HepG2 (cell line): ENCODE measurements around the gene C16orf89. TPM values are rescaled to one million over a fixed set of nuclear protein-coding genes. Genes with fewer than 3 reads are reported as not detected.
"Not testable (repeated sequence)": the region's sequence is repeated elsewhere in the genome, so short reads cannot be mapped to it uniquely, and the experiment has no call there.

Experiments used
- ARHGAP35 ChIP-seq: sonication (generic); formaldehyde crosslinking; IDR thresholded peaks from 2 replicates; pipeline ENCODE4 v1.9.0; 2022; ENCODE audit warnings: mild to moderate bottlenecking, inconsistent platforms, moderate library complexity, missing genetic modification reagents, borderline replicate concordance
- BCL6 ChIP-seq: IDR thresholded peaks from 2 replicates; pipeline ENCODE4 v1.6.1; 2016; ENCODE audit warnings: missing genetic modification reagents, missing compliant biosample characterization
- HNF4G ChIP-seq, 2 experiments: sonication (generic) in 1 of 2; formaldehyde crosslinking in 1 of 2; IDR thresholded peaks; 2 replicates each; pipeline versions ENCODE4 v1.4.0 to v1.6.1; 2011 to 2020; ENCODE audit warnings: borderline replicate concordance in 2 of 2, low read depth in 2 of 2, mild to moderate bottlenecking in 2 of 2, low read length in 1 of 2, missing genetic modification reagents in 1 of 2, moderate library complexity in 1 of 2
- PHF5A ChIP-seq: IDR thresholded peaks from one replicate; pipeline ENCODE4 v1.6.1; 2018; ENCODE audit warnings: low read depth, missing genetic modification reagents; ENCODE audit not compliant: unreplicated experiment
- RARG ChIP-seq: sonication (generic); formaldehyde crosslinking; IDR thresholded peaks from 2 replicates; pipeline ENCODE4 v1.4.0; 2020; ENCODE audit warnings: low read depth, mild to moderate bottlenecking, missing genetic modification reagents
- ZNF235 ChIP-seq: sonication (generic); formaldehyde crosslinking; IDR thresholded peaks from 2 replicates; pipeline ENCODE4 v1.8.1; 2023; ENCODE audit warnings: mild to moderate bottlenecking, missing genetic modification reagents, borderline replicate concordance
- ZNF337 ChIP-seq: sonication (generic); formaldehyde crosslinking; IDR thresholded peaks from 2 replicates; pipeline ENCODE4 v1.5.1; 2020; ENCODE audit warnings: missing genetic modification reagents, low read depth, mild to moderate bottlenecking, borderline replicate concordance
- ZNF747 ChIP-seq: sonication (generic); formaldehyde crosslinking; IDR thresholded peaks from 2 replicates; pipeline ENCODE4 v1.8.1; 2023; ENCODE audit warnings: missing genetic modification reagents, mild to moderate bottlenecking, borderline replicate concordance
- polyA plus RNA-seq, 8 experiments: library from polyadenylated mRNA; depleted of rRNA in 3 of 8; stranded (reverse) in 7 of 8; unstranded in 1 of 8; fragments of >200 nt; fragmentation: Illumina TruSeq in 4 of 8; extraction: Trizol in 4 of 8; gene quantifications; 2 replicates each; pipeline versions ENCODE4 v1.2.1 to v1.2.3, GENCODE V29; 2011 to 2016; ENCODE audit warnings: low read depth in 4 of 8, missing spikeins in 1 of 8, mixed read lengths in 1 of 8; ENCODE audit not compliant: insufficient read depth in 1 of 8
- total RNA-seq, 5 experiments: library from RNA; depleted of rRNA; stranded (reverse); fragments of >200 nt; fragmentation: Illumina TruSeq; extraction: Trizol; gene quantifications; 2 replicates each; pipeline ENCODE4 v1.2.3, GENCODE V29; 2016; ENCODE audit warnings: low read depth in 1 of 5
- TF ChIP-seq, protein P1 (sequence below): IDR thresholded peaks from 2 replicates; pipeline ENCODE4 v1.6.1; 2016; ENCODE audit warnings: missing genetic modification reagents, missing compliant biosample characterization
- TF ChIP-seq, protein P2 (sequence below): sonication (generic); formaldehyde crosslinking; IDR thresholded peaks from 2 replicates; pipeline ENCODE4 v1.9.0; 2022; ENCODE audit warnings: missing genetic modification reagents, mild to moderate bottlenecking, borderline replicate concordance
- TF ChIP-seq, protein P3 (sequence below): sonication (generic); formaldehyde crosslinking; IDR thresholded peaks from 2 replicates; pipeline ENCODE4 v1.5.1; 2020; ENCODE audit warnings: mild to moderate bottlenecking, missing genetic modification reagents, borderline replicate concordance
- TF ChIP-seq, protein P4 (sequence below), 2 experiments: sonication (generic) in 1 of 2; formaldehyde crosslinking in 1 of 2; IDR thresholded peaks; 2 replicates each; pipeline versions ENCODE4 v1.6.1 to v1.9.0; 2014 to 2022; ENCODE audit warnings: antibody characterized with exemption in 1 of 2, borderline replicate concordance in 1 of 2, inconsistent platforms in 1 of 2, low read depth in 1 of 2, missing genetic modification reagents in 1 of 2

C16orf89 gene
- total and polyA plus RNA-seq, 2 of the 13 experiments (the other 11 are each of a cell fraction or from before 2014, with no cell fraction given), result 1.9 to 3.4 TPM

DNA sequence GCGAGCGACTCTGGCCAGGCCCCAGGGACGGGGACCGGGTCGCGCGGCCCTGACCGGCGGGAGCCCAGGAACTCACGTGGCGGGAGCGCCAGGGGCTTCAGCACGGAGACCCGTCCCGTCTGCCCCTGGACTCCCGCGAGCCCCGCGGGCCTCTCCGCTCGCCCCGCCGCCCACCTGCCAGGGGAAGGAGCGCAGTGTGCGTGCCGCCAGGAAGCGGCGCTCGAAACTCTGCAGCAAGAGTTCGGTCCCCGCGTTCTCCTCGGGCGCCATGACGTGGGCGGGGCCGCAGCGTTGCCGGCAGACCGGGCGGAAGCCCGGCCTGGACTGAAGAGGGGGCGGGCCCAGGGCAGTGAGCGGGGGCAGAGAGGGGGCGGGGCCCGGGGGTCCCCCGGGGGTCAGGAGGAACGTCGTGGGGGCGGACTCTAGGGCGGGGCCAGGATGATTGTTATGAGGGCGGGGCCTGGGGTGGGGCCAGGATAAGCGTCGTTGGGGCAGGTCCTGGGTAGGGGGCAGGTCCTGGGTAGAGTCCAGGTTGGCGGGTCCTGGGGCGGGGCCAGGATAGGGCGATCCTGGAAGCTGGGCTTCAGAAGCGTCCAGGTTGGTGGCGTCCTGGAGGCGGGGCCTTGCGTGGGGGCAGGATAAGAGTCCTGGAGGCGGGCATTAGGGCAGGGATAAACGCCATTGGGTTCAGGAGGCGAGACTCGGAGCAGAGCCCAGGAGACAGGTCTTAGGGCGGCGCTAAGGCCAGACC lies 31.9 kb upstream of the C16orf89 start, which contains the start of gene EEF2KMT (continued):
- TF ChIP-seq PHF5A (CRISPR knock-in tag) (peak; percentile 50), ARHGAP35 (CRISPR knock-in tag) (peak; percentile 96), HNF4G (CRISPR knock-in tag; IDR thresholded peaks at IDR 0.05; ENCODE audit: borderline replicate concordance, low read depth) (peak; percentile 83; the same call in 1 of the 2 replicates), ZNF235 (CRISPR knock-in tag) (peak; percentile 98; the same call in 1 of the 2 replicates), ZNF747 (peak; percentile 59; the same call in 1 of the 2 replicates), ZNF337 (CRISPR knock-in tag) (0 out of 2 replicates have a peak, but pooled peaks have one; percentile 35), RARG (CRISPR knock-in tag) (0 out of 2 replicates have a peak, but pooled peaks have one; percentile 69), BCL6 (CRISPR knock-in tag) (peak; percentile 51; the same call in 1 of the 2 replicates)
- not testable (repeated sequence) for TF ChIP-seq HNF4G (IDR thresholded peaks at IDR 0.05; ENCODE audit: borderline replicate concordance, low read depth, low read length)
- TF ChIP-seq, protein P1, sequence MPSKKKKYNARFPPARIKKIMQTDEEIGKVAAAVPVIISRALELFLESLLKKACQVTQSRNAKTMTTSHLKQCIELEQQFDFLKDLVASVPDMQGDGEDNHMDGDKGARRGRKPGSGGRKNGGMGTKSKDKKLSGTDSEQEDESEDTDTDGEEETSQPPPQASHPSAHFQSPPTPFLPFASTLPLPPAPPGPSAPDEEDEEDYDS (CRISPR knock-in tag), result peak; percentile 68
- TF ChIP-seq, protein P2, sequence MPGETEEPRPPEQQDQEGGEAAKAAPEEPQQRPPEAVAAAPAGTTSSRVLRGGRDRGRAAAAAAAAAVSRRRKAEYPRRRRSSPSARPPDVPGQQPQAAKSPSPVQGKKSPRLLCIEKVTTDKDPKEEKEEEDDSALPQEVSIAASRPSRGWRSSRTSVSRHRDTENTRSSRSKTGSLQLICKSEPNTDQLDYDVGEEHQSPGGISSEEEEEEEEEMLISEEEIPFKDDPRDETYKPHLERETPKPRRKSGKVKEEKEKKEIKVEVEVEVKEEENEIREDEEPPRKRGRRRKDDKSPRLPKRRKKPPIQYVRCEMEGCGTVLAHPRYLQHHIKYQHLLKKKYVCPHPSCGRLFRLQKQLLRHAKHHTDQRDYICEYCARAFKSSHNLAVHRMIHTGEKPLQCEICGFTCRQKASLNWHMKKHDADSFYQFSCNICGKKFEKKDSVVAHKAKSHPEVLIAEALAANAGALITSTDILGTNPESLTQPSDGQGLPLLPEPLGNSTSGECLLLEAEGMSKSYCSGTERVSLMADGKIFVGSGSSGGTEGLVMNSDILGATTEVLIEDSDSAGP, result peak; percentile 91
- TF ChIP-seq, protein P3, sequence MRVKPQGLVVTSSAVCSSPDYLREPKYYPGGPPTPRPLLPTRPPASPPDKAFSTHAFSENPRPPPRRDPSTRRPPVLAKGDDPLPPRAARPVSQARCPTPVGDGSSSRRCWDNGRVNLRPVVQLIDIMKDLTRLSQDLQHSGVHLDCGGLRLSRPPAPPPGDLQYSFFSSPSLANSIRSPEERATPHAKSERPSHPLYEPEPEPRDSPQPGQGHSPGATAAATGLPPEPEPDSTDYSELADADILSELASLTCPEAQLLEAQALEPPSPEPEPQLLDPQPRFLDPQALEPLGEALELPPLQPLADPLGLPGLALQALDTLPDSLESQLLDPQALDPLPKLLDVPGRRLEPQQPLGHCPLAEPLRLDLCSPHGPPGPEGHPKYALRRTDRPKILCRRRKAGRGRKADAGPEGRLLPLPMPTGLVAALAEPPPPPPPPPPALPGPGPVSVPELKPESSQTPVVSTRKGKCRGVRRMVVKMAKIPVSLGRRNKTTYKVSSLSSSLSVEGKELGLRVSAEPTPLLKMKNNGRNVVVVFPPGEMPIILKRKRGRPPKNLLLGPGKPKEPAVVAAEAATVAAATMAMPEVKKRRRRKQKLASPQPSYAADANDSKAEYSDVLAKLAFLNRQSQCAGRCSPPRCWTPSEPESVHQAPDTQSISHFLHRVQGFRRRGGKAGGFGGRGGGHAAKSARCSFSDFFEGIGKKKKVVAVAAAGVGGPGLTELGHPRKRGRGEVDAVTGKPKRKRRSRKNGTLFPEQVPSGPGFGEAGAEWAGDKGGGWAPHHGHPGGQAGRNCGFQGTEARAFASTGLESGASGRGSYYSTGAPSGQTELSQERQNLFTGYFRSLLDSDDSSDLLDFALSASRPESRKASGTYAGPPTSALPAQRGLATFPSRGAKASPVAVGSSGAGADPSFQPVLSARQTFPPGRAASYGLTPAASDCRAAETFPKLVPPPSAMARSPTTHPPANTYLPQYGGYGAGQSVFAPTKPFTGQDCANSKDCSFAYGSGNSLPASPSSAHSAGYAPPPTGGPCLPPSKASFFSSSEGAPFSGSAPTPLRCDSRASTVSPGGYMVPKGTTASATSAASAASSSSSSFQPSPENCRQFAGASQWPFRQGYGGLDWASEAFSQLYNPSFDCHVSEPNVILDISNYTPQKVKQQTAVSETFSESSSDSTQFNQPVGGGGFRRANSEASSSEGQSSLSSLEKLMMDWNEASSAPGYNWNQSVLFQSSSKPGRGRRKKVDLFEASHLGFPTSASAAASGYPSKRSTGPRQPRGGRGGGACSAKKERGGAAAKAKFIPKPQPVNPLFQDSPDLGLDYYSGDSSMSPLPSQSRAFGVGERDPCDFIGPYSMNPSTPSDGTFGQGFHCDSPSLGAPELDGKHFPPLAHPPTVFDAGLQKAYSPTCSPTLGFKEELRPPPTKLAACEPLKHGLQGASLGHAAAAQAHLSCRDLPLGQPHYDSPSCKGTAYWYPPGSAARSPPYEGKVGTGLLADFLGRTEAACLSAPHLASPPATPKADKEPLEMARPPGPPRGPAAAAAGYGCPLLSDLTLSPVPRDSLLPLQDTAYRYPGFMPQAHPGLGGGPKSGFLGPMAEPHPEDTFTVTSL, result peak; percentile 50; the same call in 1 of the 2 replicates
- TF ChIP-seq, protein P4, sequence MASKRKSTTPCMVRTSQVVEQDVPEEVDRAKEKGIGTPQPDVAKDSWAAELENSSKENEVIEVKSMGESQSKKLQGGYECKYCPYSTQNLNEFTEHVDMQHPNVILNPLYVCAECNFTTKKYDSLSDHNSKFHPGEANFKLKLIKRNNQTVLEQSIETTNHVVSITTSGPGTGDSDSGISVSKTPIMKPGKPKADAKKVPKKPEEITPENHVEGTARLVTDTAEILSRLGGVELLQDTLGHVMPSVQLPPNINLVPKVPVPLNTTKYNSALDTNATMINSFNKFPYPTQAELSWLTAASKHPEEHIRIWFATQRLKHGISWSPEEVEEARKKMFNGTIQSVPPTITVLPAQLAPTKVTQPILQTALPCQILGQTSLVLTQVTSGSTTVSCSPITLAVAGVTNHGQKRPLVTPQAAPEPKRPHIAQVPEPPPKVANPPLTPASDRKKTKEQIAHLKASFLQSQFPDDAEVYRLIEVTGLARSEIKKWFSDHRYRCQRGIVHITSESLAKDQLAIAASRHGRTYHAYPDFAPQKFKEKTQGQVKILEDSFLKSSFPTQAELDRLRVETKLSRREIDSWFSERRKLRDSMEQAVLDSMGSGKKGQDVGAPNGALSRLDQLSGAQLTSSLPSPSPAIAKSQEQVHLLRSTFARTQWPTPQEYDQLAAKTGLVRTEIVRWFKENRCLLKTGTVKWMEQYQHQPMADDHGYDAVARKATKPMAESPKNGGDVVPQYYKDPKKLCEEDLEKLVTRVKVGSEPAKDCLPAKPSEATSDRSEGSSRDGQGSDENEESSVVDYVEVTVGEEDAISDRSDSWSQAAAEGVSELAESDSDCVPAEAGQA (IDR thresholded peaks at IDR 0.05; ENCODE audit: low read depth), result peak; percentile 78
- TF ChIP-seq, protein P4 (CRISPR knock-in tag; IDR thresholded peaks at IDR 0.05; ENCODE audit: borderline replicate concordance), result not testable (repeated sequence)
